H9 (cell line): Measurements from ENCODE around the gene ZNF92. TPM values are rescaled to one million over a fixed set of nuclear protein-coding genes. Genes with fewer than 3 reads are reported as not detected.

Experiments used
- DNase-seq: peaks from one replicate; pipeline ENCODE4 v3.0.0-alpha.2; 2017
- H2AFZ ChIP-seq: one replicate; pipeline ENCODE4 v1.6.1; 2013; ENCODE audit warnings: mild to moderate bottlenecking, low read length, control low read depth, moderate library complexity
- H2AK5ac ChIP-seq: 2 replicates; pipeline ENCODE4 v1.6.1; 2013; ENCODE audit warnings: low read length, control low read depth, mixed read lengths; ENCODE audit not compliant: insufficient read length
- H2BK120ac ChIP-seq: one replicate; pipeline ENCODE4 v1.6.1; 2013; ENCODE audit warnings: low read depth, mild to moderate bottlenecking, low read length, control low read depth, inconsistent platforms; ENCODE audit not compliant: poor library complexity, severe bottlenecking
- H2BK12ac ChIP-seq: 2 replicates; pipeline ENCODE4 v1.6.1; 2013; ENCODE audit warnings: low read length, control low read depth, mixed read lengths, low read depth; ENCODE audit not compliant: insufficient read length
- H2BK15ac ChIP-seq: 2 replicates; pipeline ENCODE4 v1.6.1; 2013; ENCODE audit warnings: low read depth, low read length, control low read depth
- H2BK20ac ChIP-seq: one replicate; pipeline ENCODE4 v1.6.1; 2013; ENCODE audit warnings: low read depth, mild to moderate bottlenecking, low read length, control low read depth, inconsistent platforms; ENCODE audit not compliant: poor library complexity, severe bottlenecking
- H2BK5ac ChIP-seq: 2 replicates; pipeline ENCODE4 v1.6.1; 2013; ENCODE audit warnings: low read length, control low read depth, mixed read lengths; ENCODE audit not compliant: insufficient read length
- H3K14ac ChIP-seq: 2 replicates; pipeline ENCODE4 v1.6.1; 2013; ENCODE audit warnings: low read length, control low read depth; ENCODE audit not compliant: insufficient read depth
- H3K18ac ChIP-seq: 2 replicates; pipeline ENCODE4 v1.6.1; 2013; ENCODE audit warnings: low read depth, mild to moderate bottlenecking, mixed read lengths, low read length, control low read depth; ENCODE audit not compliant: insufficient read length
- H3K23ac ChIP-seq: 2 replicates; pipeline ENCODE4 v1.6.1; 2013; ENCODE audit warnings: low read length, control low read depth, mixed read lengths, low read depth; ENCODE audit not compliant: insufficient read length
- H3K23me2 ChIP-seq: 2 replicates; pipeline ENCODE4 v1.6.1; 2013; ENCODE audit warnings: low read depth, mild to moderate bottlenecking, mixed read lengths, low read length, control low read depth; ENCODE audit not compliant: insufficient read length, poor library complexity, severe bottlenecking
- H3K27ac ChIP-seq: 2 replicates; pipeline ENCODE4 v1.5.1; 2013; ENCODE audit warnings: low read length, control low read depth, mixed read lengths, low read depth; ENCODE audit not compliant: insufficient read length
- H3K27me3 ChIP-seq: 2 replicates; pipeline ENCODE4 v1.6.1; 2013; ENCODE audit warnings: low read length, control low read depth, inconsistent platforms; ENCODE audit not compliant: insufficient read depth
- H3K4ac ChIP-seq: 2 replicates; pipeline ENCODE4 v1.6.1; 2013; ENCODE audit warnings: low read depth, mild to moderate bottlenecking, control low read depth, inconsistent platforms, low read length, moderate library complexity
- H3K4me1 ChIP-seq: 2 replicates; pipeline ENCODE4 v1.6.1; 2013; ENCODE audit warnings: low read length, control low read depth, inconsistent platforms; ENCODE audit not compliant: insufficient read depth
- H3K4me2 ChIP-seq: 2 replicates; pipeline ENCODE4 v1.6.1; 2013; ENCODE audit warnings: low read length, control low read depth, mixed read lengths; ENCODE audit not compliant: insufficient read length, insufficient read depth
- H3K56ac ChIP-seq: 2 replicates; pipeline ENCODE4 v1.6.1; 2013; ENCODE audit warnings: low read depth, mild to moderate bottlenecking, mixed read lengths, low read length, control low read depth; ENCODE audit not compliant: insufficient read length
- H3K79me1 ChIP-seq: 2 replicates; pipeline ENCODE4 v1.6.1; 2013; ENCODE audit warnings: low read depth, mild to moderate bottlenecking, moderate library complexity, low read length, control low read depth, inconsistent platforms; ENCODE audit not compliant: insufficient read depth, poor library complexity, severe bottlenecking
- H3K79me2 ChIP-seq: 2 replicates; pipeline ENCODE4 v1.6.1; 2013; ENCODE audit warnings: low read length, control low read depth, inconsistent platforms; ENCODE audit not compliant: insufficient read depth
- H3K9ac ChIP-seq: 2 replicates; pipeline ENCODE4 v1.6.1; 2013; ENCODE audit warnings: low read length, control low read depth, mixed read lengths; ENCODE audit not compliant: insufficient read length; ENCODE audit errors: extremely low read depth
- H3K9me3 ChIP-seq: one replicate; pipeline ENCODE4 v1.6.1; 2013; ENCODE audit warnings: low read depth, low read length, inconsistent platforms; ENCODE audit not compliant: control insufficient read depth
- H3T11ph ChIP-seq: one replicate; pipeline ENCODE4 v1.6.1; 2013; ENCODE audit warnings: mild to moderate bottlenecking, low read length, control low read depth, inconsistent platforms
- H4K20me1 ChIP-seq: one replicate; pipeline ENCODE4 v1.6.1; 2013; ENCODE audit not compliant: control insufficient read depth, insufficient read length, insufficient read depth
- H4K5ac ChIP-seq: 2 replicates; pipeline ENCODE4 v1.6.1; 2013; ENCODE audit warnings: low read depth, mild to moderate bottlenecking, mixed read lengths, low read length, control low read depth; ENCODE audit not compliant: insufficient read length
- H4K8ac ChIP-seq: replicated peaks from 2 replicates; pipeline ENCODE4 v1.6.1; 2013; ENCODE audit warnings: low read length, control low read depth, mixed read lengths, low read depth; ENCODE audit not compliant: insufficient read length
- H4K91ac ChIP-seq: 2 replicates; pipeline ENCODE4 v1.6.1; 2013; ENCODE audit warnings: low read depth, mild to moderate bottlenecking, moderate library complexity, mixed read lengths, low read length, control low read depth; ENCODE audit not compliant: insufficient read length
- H3K27ac Mint-ChIP-seq, 3 experiments: 2 replicates in 2 of 3; 3 replicates in 1 of 3; pipeline ENCODE4 v1.8.0; 2020 to 2021; ENCODE audit warnings: mixed read lengths in 3 of 3, mild to moderate bottlenecking in 1 of 3, moderate library complexity in 1 of 3
- H3K27me3 Mint-ChIP-seq: 2 replicates; pipeline ENCODE4 v1.8.0; 2021; ENCODE audit warnings: low read depth, mild to moderate bottlenecking, moderate library complexity, mixed read lengths
- H3K36me3 Mint-ChIP-seq, 3 experiments: 2 replicates in 2 of 3; 3 replicates in 1 of 3; pipeline ENCODE4 v1.8.0; 2020 to 2021; ENCODE audit warnings: low read depth in 3 of 3, mixed read lengths in 3 of 3; ENCODE audit not compliant: insufficient read depth in 1 of 3
- H3K4me1 Mint-ChIP-seq, 2 experiments: 2 replicates each; pipeline ENCODE4 v1.8.0; 2020; ENCODE audit warnings: mixed read lengths in 2 of 2
- H3K4me3 Mint-ChIP-seq, 2 experiments: 2 replicates in 1 of 2; 3 replicates in 1 of 2; pipeline ENCODE4 v1.8.0; 2020 to 2021; ENCODE audit warnings: mild to moderate bottlenecking in 2 of 2, mixed read lengths in 2 of 2, moderate library complexity in 1 of 2
- H3K9me3 Mint-ChIP-seq, 2 experiments: 2 replicates in 1 of 2; 3 replicates in 1 of 2; pipeline ENCODE4 v1.8.0; 2020; ENCODE audit warnings: mild to moderate bottlenecking in 2 of 2, mixed read lengths in 2 of 2, moderate library complexity in 1 of 2
- WGBS: extraction: QIAGEN DNeasy Blood & Tissue Kit; methylation state at CpG from one replicate; pipeline ENCODE4 v1.1.7; 2013; ENCODE audit warnings: missing lambda C conversion rate, low lambda C conversion rate, mixed read lengths; ENCODE audit not compliant: insufficient read length; ENCODE audit errors: extremely low coverage; 5-methylcytosine and 5-hydroxymethylcytosine counted together
- total RNA-seq: library from RNA; stranded (reverse); gene quantifications from 2 replicates; pipeline ENCODE4 v1.2.1, GENCODE V29; 2021
- TF ChIP-seq, protein P1 (sequence below): fragments of 200-600 bp; sonication (generic); conservative IDR thresholded peaks from 3 replicates; pipeline ENCODE4 v1.8.0; 2021; ENCODE audit warnings: antibody characterized with exemption, mild to moderate bottlenecking

Gene ZNF92
- total RNA-seq, 1 experiment from 2014 or later: 32.4 TPM

DNA sequence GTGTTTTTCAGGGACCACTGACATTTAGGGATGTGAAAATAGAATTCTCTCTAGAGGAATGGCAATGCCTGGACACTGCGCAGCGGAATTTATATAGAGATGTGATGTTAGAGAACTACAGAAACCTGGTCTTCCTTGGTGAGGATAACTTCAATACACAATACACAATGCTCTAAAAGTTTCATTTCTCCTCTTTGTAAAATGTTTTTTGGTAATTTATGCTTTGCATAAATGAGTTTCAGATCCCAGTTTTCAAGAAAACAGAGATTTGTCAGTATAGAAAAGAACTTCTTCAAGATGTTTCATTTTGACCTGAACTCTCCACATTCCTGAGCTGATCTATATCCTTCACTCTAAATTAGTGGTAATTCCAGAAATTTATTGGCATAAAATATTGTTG lies 14.2 kb downstream of the ZNF92 start:
- Mint-ChIP-seq H3K9me3 (no peaks in the 10 kb centered on the region), H3K4me1 (peaks cover 9 to 12% of the 10 kb centered on the region in 2 experiments; a peak in 3 of 4 replicates), H3K27me3 (no peaks in the 10 kb centered on the region), H3K27ac (no peak overlapping the region), H3K4me3 (no peak overlapping the region), H3K36me3 (peaks cover 27 to 40% (median 38%) of the 10 kb centered on the region in 3 experiments)
- H2BK15ac ChIP-seq: no peak overlapping the region
- no peak for DNase-seq
- no peak overlapping the region for H4K8ac ChIP-seq
- no peak overlapping the region for H2BK12ac ChIP-seq
- no peak overlapping the region for H3K14ac ChIP-seq
- no peak overlapping the region for H2BK120ac ChIP-seq
- no peaks in the 10 kb centered on the region for H3K4me1 ChIP-seq
- TF ChIP-seq, protein P1, sequence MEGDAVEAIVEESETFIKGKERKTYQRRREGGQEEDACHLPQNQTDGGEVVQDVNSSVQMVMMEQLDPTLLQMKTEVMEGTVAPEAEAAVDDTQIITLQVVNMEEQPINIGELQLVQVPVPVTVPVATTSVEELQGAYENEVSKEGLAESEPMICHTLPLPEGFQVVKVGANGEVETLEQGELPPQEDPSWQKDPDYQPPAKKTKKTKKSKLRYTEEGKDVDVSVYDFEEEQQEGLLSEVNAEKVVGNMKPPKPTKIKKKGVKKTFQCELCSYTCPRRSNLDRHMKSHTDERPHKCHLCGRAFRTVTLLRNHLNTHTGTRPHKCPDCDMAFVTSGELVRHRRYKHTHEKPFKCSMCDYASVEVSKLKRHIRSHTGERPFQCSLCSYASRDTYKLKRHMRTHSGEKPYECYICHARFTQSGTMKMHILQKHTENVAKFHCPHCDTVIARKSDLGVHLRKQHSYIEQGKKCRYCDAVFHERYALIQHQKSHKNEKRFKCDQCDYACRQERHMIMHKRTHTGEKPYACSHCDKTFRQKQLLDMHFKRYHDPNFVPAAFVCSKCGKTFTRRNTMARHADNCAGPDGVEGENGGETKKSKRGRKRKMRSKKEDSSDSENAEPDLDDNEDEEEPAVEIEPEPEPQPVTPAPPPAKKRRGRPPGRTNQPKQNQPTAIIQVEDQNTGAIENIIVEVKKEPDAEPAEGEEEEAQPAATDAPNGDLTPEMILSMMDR: no peak
- no peak overlapping the region for H2AK5ac ChIP-seq
- no peak overlapping the region for H3K4me2 ChIP-seq
- no peaks in the 10 kb centered on the region for H3K27me3 ChIP-seq
- H3K79me2 ChIP-seq: peaks cover 13% of the 10 kb centered on the region; the same call in 1 of the 2 replicates
- no peak overlapping the region for H2BK20ac ChIP-seq
- no peak overlapping the region for H2BK5ac ChIP-seq
- peaks cover 3% of the 10 kb centered on the region for H3K79me1 ChIP-seq
- H3K23me2 ChIP-seq: no peaks in the 10 kb centered on the region
- H3K9me3 ChIP-seq: no peaks in the 10 kb centered on the region
- H3T11ph ChIP-seq: no peak overlapping the region
- H3K18ac ChIP-seq: no peak overlapping the region
- H4K91ac ChIP-seq: no peak overlapping the region
- no peak overlapping the region for H3K23ac ChIP-seq
- H4K5ac ChIP-seq: no peak overlapping the region
- H3K56ac ChIP-seq: no peak overlapping the region
- no peak overlapping the region for H3K27ac ChIP-seq
- H3K4ac ChIP-seq: no peak overlapping the region
- WGBS: no CpG with 5 or more reads among the region's 2 CpGs
- H4K20me1 ChIP-seq: no peaks in the 10 kb centered on the region
- no peak overlapping the region for H2AFZ ChIP-seq
- no peak overlapping the region for H3K9ac ChIP-seq
